ENCODE results near the gene RGS3.

Gene RGS3

GRCh38 chr9:113556877-113557593 is 93.5 kb downstream of the RGS3 start (continued):
- no peak for TF ChIP-seq ISL1 (CRISPR knock-in tag; IDR thresholded peaks at IDR 0.05)

GRCh38 chr9:113558632-113559502 is 95.3 kb downstream of the RGS3 start:
- ATAC-seq = peak; percentile 77
- peak; percentile 57; the same call in 1 of the 2 replicates for TF ChIP-seq ZFP3 (CRISPR knock-in tag; IDR thresholded peaks at IDR 0.05)
- TF ChIP-seq ARNTL (CRISPR knock-in tag; IDR thresholded peaks at IDR 0.05; ENCODE audit: borderline replicate concordance, low read depth) = no peak
- TF ChIP-seq ESRRG (CRISPR knock-in tag; IDR thresholded peaks at IDR 0.05) = no peak
- no peak for TF ChIP-seq TOX (CRISPR knock-in tag; IDR thresholded peaks at IDR 0.05; ENCODE audit: borderline replicate concordance)
- TF ChIP-seq ISL1 (CRISPR knock-in tag; IDR thresholded peaks at IDR 0.05) = no peak
- TF ChIP-seq TSHZ2 (CRISPR knock-in tag; IDR thresholded peaks at IDR 0.05) = no peak
- TF ChIP-seq RARB (CRISPR knock-in tag; IDR thresholded peaks at IDR 0.05) = no peak
- TF ChIP-seq CSRNP3 (CRISPR knock-in tag; IDR thresholded peaks at IDR 0.05) = no peak
- TF ChIP-seq TCF4 (CRISPR knock-in tag; IDR thresholded peaks at IDR 0.05; ENCODE audit: borderline replicate concordance) = no peak
- TF ChIP-seq GLIS3 (CRISPR knock-in tag; IDR thresholded peaks at IDR 0.05) = no peak
- no peak for TF ChIP-seq PPARA (CRISPR knock-in tag; IDR thresholded peaks at IDR 0.05; ENCODE audit: borderline replicate concordance)
- peak; percentile 60; the same call in 1 of the 2 replicates for TF ChIP-seq SNAI2 (CRISPR knock-in tag; IDR thresholded peaks at IDR 0.05)

- ATAC-seq = no peak
- TF ChIP-seq TCF4 (CRISPR knock-in tag; IDR thresholded peaks at IDR 0.05; ENCODE audit: borderline replicate concordance) (no peak), CSDC2 (CRISPR knock-in tag; IDR thresholded peaks at IDR 0.05) (no peak), SNAI2 (CRISPR knock-in tag; IDR thresholded peaks at IDR 0.05) (no peak), ISL1 (CRISPR knock-in tag; IDR thresholded peaks at IDR 0.05) (no peak), ZNF8 (CRISPR knock-in tag; IDR thresholded peaks at IDR 0.05) (no peak), OSR1 (CRISPR knock-in tag; IDR thresholded peaks at IDR 0.05) (no peak), ZNF565 (CRISPR knock-in tag; conservative IDR thresholded peaks at IDR 0.05; ENCODE audit: low read depth) (no peak), ZC3H10 (CRISPR knock-in tag; IDR thresholded peaks at IDR 0.05) (no peak), TOX (CRISPR knock-in tag; IDR thresholded peaks at IDR 0.05; ENCODE audit: borderline replicate concordance) (no peak), CSRNP3 (CRISPR knock-in tag; IDR thresholded peaks at IDR 0.05) (no peak), ZNF70 (CRISPR knock-in tag; IDR thresholded peaks at IDR 0.05) (no peak)
- TF ChIP-seq, protein P1, sequence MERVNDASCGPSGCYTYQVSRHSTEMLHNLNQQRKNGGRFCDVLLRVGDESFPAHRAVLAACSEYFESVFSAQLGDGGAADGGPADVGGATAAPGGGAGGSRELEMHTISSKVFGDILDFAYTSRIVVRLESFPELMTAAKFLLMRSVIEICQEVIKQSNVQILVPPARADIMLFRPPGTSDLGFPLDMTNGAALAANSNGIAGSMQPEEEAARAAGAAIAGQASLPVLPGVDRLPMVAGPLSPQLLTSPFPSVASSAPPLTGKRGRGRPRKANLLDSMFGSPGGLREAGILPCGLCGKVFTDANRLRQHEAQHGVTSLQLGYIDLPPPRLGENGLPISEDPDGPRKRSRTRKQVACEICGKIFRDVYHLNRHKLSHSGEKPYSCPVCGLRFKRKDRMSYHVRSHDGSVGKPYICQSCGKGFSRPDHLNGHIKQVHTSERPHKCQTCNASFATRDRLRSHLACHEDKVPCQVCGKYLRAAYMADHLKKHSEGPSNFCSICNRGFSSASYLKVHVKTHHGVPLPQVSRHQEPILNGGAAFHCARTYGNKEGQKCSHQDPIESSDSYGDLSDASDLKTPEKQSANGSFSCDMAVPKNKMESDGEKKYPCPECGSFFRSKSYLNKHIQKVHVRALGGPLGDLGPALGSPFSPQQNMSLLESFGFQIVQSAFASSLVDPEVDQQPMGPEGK (CRISPR knock-in tag; IDR thresholded peaks at IDR 0.05; ENCODE audit: borderline replicate concordance) = no peak
- TF ChIP-seq, protein P2, sequence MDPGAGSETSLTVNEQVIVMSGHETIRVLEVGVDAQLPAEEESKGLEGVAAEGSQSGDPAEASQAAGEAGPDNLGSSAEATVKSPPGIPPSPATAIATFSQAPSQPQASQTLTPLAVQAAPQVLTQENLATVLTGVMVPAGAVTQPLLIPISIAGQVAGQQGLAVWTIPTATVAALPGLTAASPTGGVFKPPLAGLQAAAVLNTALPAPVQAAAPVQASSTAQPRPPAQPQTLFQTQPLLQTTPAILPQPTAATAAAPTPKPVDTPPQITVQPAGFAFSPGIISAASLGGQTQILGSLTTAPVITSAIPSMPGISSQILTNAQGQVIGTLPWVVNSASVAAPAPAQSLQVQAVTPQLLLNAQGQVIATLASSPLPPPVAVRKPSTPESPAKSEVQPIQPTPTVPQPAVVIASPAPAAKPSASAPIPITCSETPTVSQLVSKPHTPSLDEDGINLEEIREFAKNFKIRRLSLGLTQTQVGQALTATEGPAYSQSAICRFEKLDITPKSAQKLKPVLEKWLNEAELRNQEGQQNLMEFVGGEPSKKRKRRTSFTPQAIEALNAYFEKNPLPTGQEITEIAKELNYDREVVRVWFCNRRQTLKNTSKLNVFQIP (CRISPR knock-in tag; IDR thresholded peaks at IDR 0.05; ENCODE audit: borderline replicate concordance, low read depth) = no peak
These were observed 96.6 kb downstream of the RGS3 start for GRCh38 chr9:113559834-113560800.
